GM12892 (cell line): ENCODE data around the gene LIPE.

Experiments
- POLR2A ChIP-seq: IDR thresholded peaks from 2 replicates; pipeline ENCODE4 v1.6.1; 2011; ENCODE audit warnings: low read depth, low read length, control low read depth
- POLR2AphosphoS5 ChIP-seq: IDR thresholded peaks from 2 replicates; pipeline ENCODE4 v1.6.1; 2011; ENCODE audit warnings: low read depth, low read length, control low read depth

GRCh38 chr19:42435316-42435715, 8.1 kb upstream of the LIPE start:
- TF ChIP-seq POLR2A (no peak), POLR2AphosphoS5 (no peak)
